ENCODE measurements around the gene ZNF550.

ZNF550 gene

DNA sequence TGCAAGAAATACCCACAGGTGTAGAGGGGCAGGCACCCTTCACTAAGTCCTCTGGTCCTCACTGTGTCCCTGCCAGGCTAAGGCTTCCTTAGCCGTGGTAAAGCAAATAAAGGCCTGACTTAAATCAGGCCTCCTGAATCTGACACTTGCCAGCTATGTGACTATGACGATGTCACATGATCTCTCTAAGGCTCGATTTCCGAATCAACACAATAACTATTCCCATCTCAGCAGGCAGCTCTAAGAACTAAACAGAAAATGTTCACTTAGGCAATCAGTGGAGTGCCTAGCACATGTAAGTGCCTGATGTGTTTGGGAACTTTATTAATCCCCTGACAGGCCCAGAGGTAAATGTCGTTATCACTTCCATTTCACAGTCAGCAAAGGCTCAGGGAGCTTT, 2.0 kb downstream of the ZNF550 start:
- H2BK120ac ChIP-seq (ENCODE audit: low read depth, low read length), result no peak overlapping the region
- no peak overlapping the region for H3K18ac ChIP-seq (ENCODE audit: low read length)
- H2BK15ac ChIP-seq (replicated peaks; ENCODE audit: low read depth), result no peak overlapping the region
- H4K8ac ChIP-seq (ENCODE audit: low read depth, low read length), result no peak overlapping the region
- H3K27ac ChIP-seq (ENCODE audit: low read depth, low read length), result no peak overlapping the region
- no peak overlapping the region for H3K4ac ChIP-seq (ENCODE audit: low read depth, low read length)
- no peak for DNase-seq
- no peak overlapping the region for H2BK5ac ChIP-seq (ENCODE audit: low read length)
- no peak overlapping the region for H3K56ac ChIP-seq (ENCODE audit: low read length)
- H3K27me3 ChIP-seq (ENCODE audit: insufficient read depth, low read length, poor library complexity), result no peaks in the 10 kb centered on the region
- no peak overlapping the region for H3K23ac ChIP-seq (ENCODE audit: low read length)
- no peak overlapping the region for H3K4me3 ChIP-seq (ENCODE audit: low read length)
- H3K4me2 ChIP-seq (ENCODE audit: low read length), result no peak overlapping the region
- WGBS (ENCODE audit: extremely low coverage, insufficient coverage, low lambda C conversion rate), result no CpG with 5 or more reads among the region's 5 CpGs
- H3K79me2 ChIP-seq (ENCODE audit: control insufficient read depth, insufficient read depth, low read length), result peaks cover 7% of the 10 kb centered on the region
- H4K5ac ChIP-seq (ENCODE audit: low read length), result no peak overlapping the region
- H3K36me3 ChIP-seq (ENCODE audit: control insufficient read depth, insufficient read depth, low read length), result no peaks in the 10 kb centered on the region
- no peak overlapping the region for H3K9ac ChIP-seq (ENCODE audit: low read length)
- H3K4me1 ChIP-seq (ENCODE audit: control insufficient read depth, low read depth, low read length), result peaks cover 4% of the 10 kb centered on the region
- no peak overlapping the region for H2AK5ac ChIP-seq (ENCODE audit: low read length)
- H3K79me1 ChIP-seq (ENCODE audit: low read length), result peaks cover 12% of the 10 kb centered on the region

DNA sequence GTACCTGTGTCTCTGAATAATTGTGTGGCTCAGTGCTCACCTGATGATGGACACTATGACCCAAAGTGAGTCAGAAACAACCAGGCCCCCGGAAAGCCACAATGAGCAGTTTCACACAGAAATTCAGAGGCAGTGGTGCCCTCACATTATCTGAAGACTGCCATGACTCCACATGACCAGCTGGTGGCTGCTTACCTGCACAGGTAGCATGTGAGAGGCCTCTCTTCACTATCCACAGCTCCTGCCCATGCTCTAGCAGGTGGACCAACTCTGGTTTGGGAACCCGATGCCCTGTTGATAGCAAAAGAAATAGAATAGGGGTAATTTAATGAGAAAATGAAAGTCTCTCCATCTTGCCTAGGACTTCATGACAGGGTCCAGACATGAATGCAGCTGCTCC, 7.2 kb downstream of the ZNF550 start:
- no peaks in the 10 kb centered on the region for H3K79me1 ChIP-seq (ENCODE audit: low read length)
- H2BK5ac ChIP-seq (ENCODE audit: low read length), result no peak overlapping the region
- no peaks in the 10 kb centered on the region for H3K27me3 ChIP-seq (ENCODE audit: insufficient read depth, low read length, poor library complexity)
- no peak overlapping the region for H3K56ac ChIP-seq (ENCODE audit: low read length)
- H4K5ac ChIP-seq (ENCODE audit: low read length), result no peak overlapping the region
- no peaks in the 10 kb centered on the region for H3K4me1 ChIP-seq (ENCODE audit: control insufficient read depth, low read depth, low read length)
- no peak overlapping the region for H3K9ac ChIP-seq (ENCODE audit: low read length)
- no peak overlapping the region for H3K18ac ChIP-seq (ENCODE audit: low read length)
- no peak overlapping the region for H2BK120ac ChIP-seq (ENCODE audit: low read depth, low read length)
- H4K8ac ChIP-seq (ENCODE audit: low read depth, low read length), result no peak overlapping the region
- H3K79me2 ChIP-seq (ENCODE audit: control insufficient read depth, insufficient read depth, low read length), result no peaks in the 10 kb centered on the region
- WGBS (ENCODE audit: extremely low coverage, insufficient coverage, low lambda C conversion rate), result no CpG with 5 or more reads among the region's 2 CpGs
- no peak overlapping the region for H2AK5ac ChIP-seq (ENCODE audit: low read length)
- H2BK15ac ChIP-seq (replicated peaks; ENCODE audit: low read depth), result no peak overlapping the region
- H3K36me3 ChIP-seq (ENCODE audit: control insufficient read depth, insufficient read depth, low read length), result peaks cover 8% of the 10 kb centered on the region
- no peak overlapping the region for H3K23ac ChIP-seq (ENCODE audit: low read length)
- no peak for DNase-seq
- no peak overlapping the region for H3K4me2 ChIP-seq (ENCODE audit: low read length)
- H3K27ac ChIP-seq (ENCODE audit: low read depth, low read length), result no peak overlapping the region
- H3K4ac ChIP-seq (ENCODE audit: low read depth, low read length), result no peak overlapping the region
- H3K4me3 ChIP-seq (ENCODE audit: low read length), result no peak overlapping the region

DNA sequence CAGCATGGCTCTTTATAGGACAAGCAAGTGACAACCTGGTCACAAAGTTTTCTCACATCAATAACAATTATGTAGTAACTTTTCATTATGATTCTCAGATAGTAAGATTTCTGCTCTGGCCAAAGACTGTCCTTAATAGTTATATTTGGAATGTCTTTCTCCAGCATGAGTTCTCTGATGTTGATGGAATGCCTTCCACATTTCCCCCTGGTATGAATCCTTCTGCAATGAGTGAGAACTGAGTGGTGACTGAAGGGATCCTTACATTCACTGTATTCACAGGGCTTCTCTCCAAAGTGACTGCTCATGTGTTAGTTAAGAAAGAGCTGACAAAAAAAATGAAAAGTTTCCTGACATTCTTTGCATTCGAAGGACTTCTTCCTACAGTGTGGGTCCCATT, 13.2 kb downstream of the ZNF550 start:
- Histone ChIP-seq H3K79me2 (ENCODE audit: control insufficient read depth, insufficient read depth, low read length) (no peaks in the 10 kb centered on the region), H2BK120ac (ENCODE audit: low read depth, low read length) (no peak overlapping the region), H3K4me3 (ENCODE audit: low read length) (peak overlapping the region; percentile 20), H3K56ac (ENCODE audit: low read length) (no peak overlapping the region), H3K27ac (ENCODE audit: low read depth, low read length) (no peak overlapping the region), H3K36me3 (ENCODE audit: control insufficient read depth, insufficient read depth, low read length) (peaks cover 24% of the 10 kb centered on the region), H3K18ac (ENCODE audit: low read length) (no peak overlapping the region), H3K4me1 (ENCODE audit: control insufficient read depth, low read depth, low read length) (no peaks in the 10 kb centered on the region), H3K4me2 (ENCODE audit: low read length) (no peak overlapping the region), H3K4ac (ENCODE audit: low read depth, low read length) (no peak overlapping the region), H3K79me1 (ENCODE audit: low read length) (no peaks in the 10 kb centered on the region), H4K8ac (ENCODE audit: low read depth, low read length) (no peak overlapping the region), H4K5ac (ENCODE audit: low read length) (no peak overlapping the region), H2AK5ac (ENCODE audit: low read length) (no peak overlapping the region), H2BK15ac (replicated peaks; ENCODE audit: low read depth) (no peak overlapping the region), H3K9ac (ENCODE audit: low read length) (no peak overlapping the region), H3K27me3 (ENCODE audit: insufficient read depth, low read length, poor library complexity) (no peaks in the 10 kb centered on the region), H2BK5ac (ENCODE audit: low read length) (no peak overlapping the region), H3K23ac (ENCODE audit: low read length) (no peak overlapping the region)
- no peak for DNase-seq
- WGBS (ENCODE audit: extremely low coverage, insufficient coverage, low lambda C conversion rate), result no CpG with 5 or more reads among the region's 1 CpG

DNA sequence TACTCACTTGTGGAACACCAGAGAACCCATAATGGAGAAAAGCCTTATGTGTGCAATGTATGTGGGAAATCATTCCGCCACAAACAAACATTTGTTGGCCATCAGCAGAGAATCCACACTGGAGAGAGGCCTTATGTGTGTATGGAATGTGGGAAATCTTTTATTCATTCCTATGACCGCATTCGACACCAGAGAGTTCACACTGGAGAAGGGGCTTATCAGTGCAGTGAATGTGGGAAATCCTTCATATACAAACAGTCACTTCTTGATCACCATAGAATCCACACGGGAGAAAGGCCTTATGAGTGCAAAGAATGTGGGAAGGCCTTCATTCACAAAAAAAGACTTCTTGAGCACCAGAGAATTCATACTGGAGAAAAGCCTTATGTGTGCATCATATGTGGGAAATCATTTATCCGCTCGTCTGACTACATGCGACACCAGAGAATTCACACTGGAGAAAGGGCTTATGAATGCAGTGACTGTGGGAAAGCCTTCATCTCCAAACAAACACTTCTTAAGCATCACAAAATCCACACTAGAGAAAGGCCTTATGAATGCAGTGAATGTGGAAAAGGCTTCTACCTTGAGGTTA, 21.6 kb downstream of the ZNF550 start:
- no peaks in the 10 kb centered on the region for H3K27me3 ChIP-seq (ENCODE audit: insufficient read depth, low read length, poor library complexity)
- no peak overlapping the region for H2BK15ac ChIP-seq (replicated peaks; ENCODE audit: low read depth)
- H3K4me3 ChIP-seq (ENCODE audit: low read length), result peak overlapping the region; percentile 13
- H3K79me1 ChIP-seq (ENCODE audit: low read length), result peaks cover 6% of the 10 kb centered on the region
- no peak overlapping the region for H2BK120ac ChIP-seq (ENCODE audit: low read depth, low read length)
- no peak overlapping the region for H3K56ac ChIP-seq (ENCODE audit: low read length)
- no peak overlapping the region for H4K5ac ChIP-seq (ENCODE audit: low read length)
- H3K79me2 ChIP-seq (ENCODE audit: control insufficient read depth, insufficient read depth, low read length), result peaks cover 3% of the 10 kb centered on the region
- no peak overlapping the region for H3K18ac ChIP-seq (ENCODE audit: low read length)
- H3K9ac ChIP-seq (ENCODE audit: low read length), result no peak overlapping the region
- no peak overlapping the region for H3K23ac ChIP-seq (ENCODE audit: low read length)
- H2BK5ac ChIP-seq (ENCODE audit: low read length), result no peak overlapping the region
- no peak overlapping the region for H2AK5ac ChIP-seq (ENCODE audit: low read length)
- WGBS (ENCODE audit: extremely low coverage, insufficient coverage, low lambda C conversion rate), result no CpG with 5 or more reads among the region's 7 CpGs
- H3K27ac ChIP-seq (ENCODE audit: low read depth, low read length), result no peak overlapping the region
- H4K8ac ChIP-seq (ENCODE audit: low read depth, low read length), result no peak overlapping the region
- no peak overlapping the region for H3K4ac ChIP-seq (ENCODE audit: low read depth, low read length)
- H3K4me2 ChIP-seq (ENCODE audit: low read length), result no peak overlapping the region
- peaks cover 39% of the 10 kb centered on the region for H3K36me3 ChIP-seq (ENCODE audit: control insufficient read depth, insufficient read depth, low read length)
- no peaks in the 10 kb centered on the region for H3K4me1 ChIP-seq (ENCODE audit: control insufficient read depth, low read depth, low read length)
- DNase-seq, result peak; percentile 21

DNA sequence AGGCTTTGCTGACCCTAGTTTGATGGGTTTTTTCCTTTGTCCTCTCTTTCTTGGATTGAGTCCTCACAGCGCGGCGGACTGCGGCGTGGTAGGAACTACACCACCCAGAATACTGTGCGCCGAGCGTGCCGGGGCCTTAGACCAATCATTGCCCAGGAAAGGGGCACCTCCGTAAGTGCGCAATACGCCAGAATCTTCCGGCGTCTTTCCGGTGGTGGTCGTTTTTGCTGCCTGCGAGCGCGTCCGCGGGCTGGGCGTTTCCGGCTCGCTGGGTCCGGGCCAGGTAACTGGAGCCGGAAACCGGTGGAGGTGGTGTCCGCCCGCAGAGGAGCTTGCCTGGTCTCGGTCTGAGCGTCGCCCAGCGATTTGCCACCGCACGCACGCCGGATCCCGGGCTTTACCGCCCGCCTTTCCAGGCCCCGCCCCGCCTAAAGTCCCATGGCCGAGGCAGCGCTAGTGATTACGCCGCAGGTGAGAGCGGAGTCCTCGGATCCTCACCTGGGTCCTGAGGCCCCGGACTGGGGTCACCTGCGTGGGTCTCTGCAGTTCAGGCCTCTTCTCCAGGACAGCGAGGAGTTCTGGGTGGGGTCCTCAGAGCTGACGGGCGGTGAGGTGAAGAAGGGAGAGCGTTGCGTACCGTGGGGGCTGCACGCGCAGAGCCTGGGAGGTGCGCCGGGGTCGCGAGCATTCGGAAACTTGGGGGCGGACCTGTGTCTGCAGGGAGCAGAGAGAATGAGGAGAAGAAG, 32.4 kb downstream of the ZNF550 start, which contains the start of gene ZNF549:
Gene ZNF549 (plus strand): TSS at position 221 of the 746 bp plus-strand sequence. CDS start 218 bp downstream, at position 439.
- Histone ChIP-seq H3K27ac (ENCODE audit: low read depth, low read length) (peak within 1 kb of the TSS; percentile 39), H3K9ac (ENCODE audit: low read length) (peak within 1 kb of the TSS; percentile 77), H2BK15ac (replicated peaks; ENCODE audit: low read depth) (no peak within 1 kb of the TSS), H3K79me2 (ENCODE audit: control insufficient read depth, insufficient read depth, low read length) (peaks cover 21% of the 10 kb centered on the region), H3K18ac (ENCODE audit: low read length) (no peak within 1 kb of the TSS), H3K23ac (ENCODE audit: low read length) (no peak within 1 kb of the TSS), H2BK120ac (ENCODE audit: low read depth, low read length) (no peak within 1 kb of the TSS), H3K79me1 (ENCODE audit: low read length) (peaks cover 20% of the 10 kb centered on the region), H2AK5ac (ENCODE audit: low read length) (no peak within 1 kb of the TSS), H3K36me3 (ENCODE audit: control insufficient read depth, insufficient read depth, low read length) (no peaks in the 10 kb centered on the region), H4K8ac (ENCODE audit: low read depth, low read length) (peak within 1 kb of the TSS; percentile 56), H3K4me1 (ENCODE audit: control insufficient read depth, low read depth, low read length) (peaks cover 2% of the 10 kb centered on the region), H2BK5ac (ENCODE audit: low read length) (no peak within 1 kb of the TSS), H3K56ac (ENCODE audit: low read length) (peak within 1 kb of the TSS; percentile 86), H3K27me3 (ENCODE audit: insufficient read depth, low read length, poor library complexity) (no peaks in the 10 kb centered on the region), H4K5ac (ENCODE audit: low read length) (no peak within 1 kb of the TSS), H3K4me2 (ENCODE audit: low read length) (peak within 1 kb of the TSS; percentile 95), H3K4me3 (ENCODE audit: low read length) (peak within 1 kb of the TSS; percentile 64), H3K4ac (ENCODE audit: low read depth, low read length) (no peak within 1 kb of the TSS)
- peak; percentile 98 for DNase-seq
- no CpG with 5 or more reads among the region's 64 CpGs for WGBS (ENCODE audit: extremely low coverage, insufficient coverage, low lambda C conversion rate)
